ENCODE results near the gene SEL1L2.

The SEL1L2 gene

DNA sequence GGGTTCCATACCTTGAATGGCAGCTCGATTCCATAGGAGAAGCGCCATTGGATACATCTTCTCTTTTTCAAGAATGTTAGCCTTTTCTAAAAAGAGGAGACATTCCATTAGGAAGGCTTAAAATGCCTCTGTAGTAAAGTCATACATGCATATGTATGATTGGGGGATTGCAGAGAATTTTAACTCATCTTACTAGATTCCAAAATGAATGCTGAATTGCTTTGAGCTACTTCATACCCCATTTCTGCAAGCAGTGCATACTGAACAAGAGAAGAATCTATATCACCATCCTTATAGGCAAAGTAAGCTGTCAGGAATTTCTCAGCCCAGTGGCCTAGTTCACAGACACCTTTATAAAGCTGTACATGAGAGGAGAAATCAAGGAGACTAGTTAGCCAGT lies 125.3 kb downstream of the SEL1L2 start:
- Histone ChIP-seq H3K36me3 (ENCODE audit: control insufficient read depth, insufficient read depth, low read length) (no peaks in the 10 kb centered on the region), H3K27me3 (replicated peaks; ENCODE audit: control insufficient read depth, insufficient read depth, low read length) (no peaks in the 10 kb centered on the region; the same call in 1 of the 2 replicates), H3K4me3 (replicated peaks; ENCODE audit: low read depth, low read length) (no peak overlapping the region)
- no peak for TF ChIP-seq CTCF (IDR thresholded peaks at IDR 0.05; ENCODE audit: insufficient read depth, low read length, poor library complexity, severe bottlenecking)
- no peak for DNase-seq (ENCODE audit: extremely low read depth, insufficient read length)

DNA sequence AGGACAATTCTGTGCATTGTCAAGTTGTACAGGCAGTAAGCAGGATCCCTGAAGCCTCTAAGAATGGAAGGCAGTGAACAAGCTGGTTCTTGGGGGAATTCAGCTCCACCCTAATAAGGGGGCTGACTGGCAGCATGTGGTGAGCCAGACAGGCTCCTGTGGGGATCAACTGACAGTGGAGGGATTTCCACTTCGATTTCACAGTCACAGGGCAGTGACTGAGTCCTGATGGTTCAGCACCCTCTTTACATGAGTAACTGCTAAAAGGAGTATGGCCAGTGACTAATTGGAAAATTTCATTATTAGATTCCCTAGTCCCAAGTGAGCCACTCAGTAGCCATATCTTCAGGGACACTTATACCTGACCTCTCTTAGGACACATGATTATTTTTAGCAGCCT lies 127.2 kb downstream of the SEL1L2 start:
- no peaks in the 10 kb centered on the region; the same call in 1 of the 2 replicates for H3K27me3 ChIP-seq (replicated peaks; ENCODE audit: control insufficient read depth, insufficient read depth, low read length)
- no peak for TF ChIP-seq CTCF (IDR thresholded peaks at IDR 0.05; ENCODE audit: insufficient read depth, low read length, poor library complexity, severe bottlenecking)
- no peak overlapping the region for H3K4me3 ChIP-seq (replicated peaks; ENCODE audit: low read depth, low read length)
- H3K36me3 ChIP-seq (ENCODE audit: control insufficient read depth, insufficient read depth, low read length): no peaks in the 10 kb centered on the region
- DNase-seq (ENCODE audit: extremely low read depth, insufficient read length): no peak

- no peak overlapping the region for H3K4me3 ChIP-seq (replicated peaks; ENCODE audit: low read depth, low read length)
- H3K36me3 ChIP-seq (ENCODE audit: control insufficient read depth, insufficient read depth, low read length): no peaks in the 10 kb centered on the region
- H3K27me3 ChIP-seq (replicated peaks; ENCODE audit: control insufficient read depth, insufficient read depth, low read length): no peaks in the 10 kb centered on the region; the same call in 1 of the 2 replicates
- DNase-seq (ENCODE audit: extremely low read depth, insufficient read length): no peak
- TF ChIP-seq CTCF (IDR thresholded peaks at IDR 0.05; ENCODE audit: insufficient read depth, low read length, poor library complexity, severe bottlenecking): no peak
These were observed 128.2 kb downstream of the SEL1L2 start for GRCh38 chr20:13862245-13862644.

GRCh38 chr20:13858871-13859270 lies 131.5 kb downstream of the SEL1L2 start:
- H3K36me3 ChIP-seq (ENCODE audit: control insufficient read depth, insufficient read depth, low read length): no peaks in the 10 kb centered on the region
- no peak for TF ChIP-seq CTCF (IDR thresholded peaks at IDR 0.05; ENCODE audit: insufficient read depth, low read length, poor library complexity, severe bottlenecking)
- no peak overlapping the region for H3K4me3 ChIP-seq (replicated peaks; ENCODE audit: low read depth, low read length)
- no peak for DNase-seq (ENCODE audit: extremely low read depth, insufficient read length)
- no peaks in the 10 kb centered on the region for H3K27me3 ChIP-seq (replicated peaks; ENCODE audit: control insufficient read depth, insufficient read depth, low read length)

GRCh38 chr20:13858439-13858838 lies 132.0 kb downstream of the SEL1L2 start:
- no peaks in the 10 kb centered on the region for H3K36me3 ChIP-seq (ENCODE audit: control insufficient read depth, insufficient read depth, low read length)
- no peaks in the 10 kb centered on the region for H3K27me3 ChIP-seq (replicated peaks; ENCODE audit: control insufficient read depth, insufficient read depth, low read length)
- H3K4me3 ChIP-seq (replicated peaks; ENCODE audit: low read depth, low read length): no peak overlapping the region
- DNase-seq (ENCODE audit: extremely low read depth, insufficient read length): no peak
- no peak for TF ChIP-seq CTCF (IDR thresholded peaks at IDR 0.05; ENCODE audit: insufficient read depth, low read length, poor library complexity, severe bottlenecking)

DNA sequence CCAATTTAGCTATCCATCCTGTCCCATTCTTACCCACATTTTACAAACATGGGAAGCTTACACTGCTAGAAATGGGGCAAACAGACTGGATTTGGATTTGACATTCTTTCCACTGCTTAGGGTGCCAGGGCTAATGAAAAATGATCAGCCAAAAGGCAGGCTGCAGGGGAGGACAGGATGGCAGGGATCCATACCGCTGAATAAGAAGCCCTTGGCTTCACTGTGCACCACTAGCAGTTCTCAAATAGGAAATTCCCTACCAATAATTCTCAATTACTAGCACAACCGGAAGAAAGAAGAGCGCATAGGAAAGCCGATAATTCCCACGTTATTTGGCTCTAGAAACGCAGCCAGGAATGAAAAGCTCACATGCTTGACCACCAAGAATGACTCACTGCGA lies 132.5 kb downstream of the SEL1L2 start:
- no peak overlapping the region for H3K4me3 ChIP-seq (replicated peaks; ENCODE audit: low read depth, low read length)
- DNase-seq (ENCODE audit: extremely low read depth, insufficient read length): no peak
- TF ChIP-seq CTCF (IDR thresholded peaks at IDR 0.05; ENCODE audit: insufficient read depth, low read length, poor library complexity, severe bottlenecking): no peak
- H3K27me3 ChIP-seq (replicated peaks; ENCODE audit: control insufficient read depth, insufficient read depth, low read length): no peaks in the 10 kb centered on the region
- no peaks in the 10 kb centered on the region for H3K36me3 ChIP-seq (ENCODE audit: control insufficient read depth, insufficient read depth, low read length)

Measured in GM06990 (cell line).